Measurements from ENCODE around the gene ADISSP. TPM values are rescaled to one million over a fixed set of nuclear protein-coding genes. Genes with fewer than 3 reads are reported as not detected.
A peak's percentile ranks its signal among the peaks of the same experiment; 100 is the strongest.

ADISSP gene
- polyA plus RNA-seq, 3 donors: 59.6 to 78.5 (median 68.5) TPM

DNA sequence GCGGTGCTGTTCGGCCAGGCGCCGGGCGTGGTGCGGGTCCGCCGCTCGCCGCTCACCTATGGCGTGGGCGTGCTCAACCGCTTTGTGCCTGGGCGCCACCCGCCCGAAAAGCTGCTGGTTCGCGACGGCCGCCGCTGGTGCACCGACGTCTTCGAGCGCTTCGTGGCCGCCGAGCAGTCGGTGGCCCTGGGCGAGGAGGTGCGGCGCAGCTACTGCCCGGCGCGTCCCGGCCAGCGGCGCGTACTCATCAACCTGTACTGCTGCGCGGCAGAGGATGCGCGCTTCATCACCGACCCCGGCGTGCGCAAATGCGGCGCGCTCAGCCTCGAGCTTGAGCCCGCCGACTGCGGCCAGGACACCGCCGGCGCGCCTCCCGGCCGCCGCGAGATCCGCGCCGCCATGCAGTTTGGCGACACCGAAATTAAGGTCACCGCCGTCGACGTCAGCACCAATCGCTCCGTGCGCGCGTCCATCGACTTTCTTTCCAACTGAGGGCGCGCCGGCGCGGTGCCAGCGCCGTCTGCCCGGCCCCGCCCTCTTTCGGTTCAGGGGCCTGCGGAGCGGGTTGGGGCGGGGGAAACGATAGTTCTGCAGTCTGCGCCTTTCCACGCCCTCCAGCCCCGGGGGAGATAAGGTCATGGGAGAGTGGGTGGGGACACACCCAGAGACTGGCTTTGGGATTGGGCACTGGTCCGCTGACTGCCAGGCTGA lies 15.7 kb downstream of the ADISSP start:
- H3K27me3 ChIP-seq (ENCODE audit: control insufficient read depth in 2 of 2, insufficient read depth in 2 of 2, low read length in 2 of 2): no peaks in the 10 kb centered on the region
- H3K4me3 Mint-ChIP-seq: peak overlapping the region; percentile 75
- H3K27me3 Mint-ChIP-seq (ENCODE audit: low read depth in 3 of 3): peaks cover 2 to 9% (median 5%) of the 10 kb centered on the region in 3 donors
- H3K27ac ChIP-seq (ENCODE audit: low read depth in 1 of 2, low read length in 2 of 2): no peak overlapping the region
- TF ChIP-seq, protein P1, sequence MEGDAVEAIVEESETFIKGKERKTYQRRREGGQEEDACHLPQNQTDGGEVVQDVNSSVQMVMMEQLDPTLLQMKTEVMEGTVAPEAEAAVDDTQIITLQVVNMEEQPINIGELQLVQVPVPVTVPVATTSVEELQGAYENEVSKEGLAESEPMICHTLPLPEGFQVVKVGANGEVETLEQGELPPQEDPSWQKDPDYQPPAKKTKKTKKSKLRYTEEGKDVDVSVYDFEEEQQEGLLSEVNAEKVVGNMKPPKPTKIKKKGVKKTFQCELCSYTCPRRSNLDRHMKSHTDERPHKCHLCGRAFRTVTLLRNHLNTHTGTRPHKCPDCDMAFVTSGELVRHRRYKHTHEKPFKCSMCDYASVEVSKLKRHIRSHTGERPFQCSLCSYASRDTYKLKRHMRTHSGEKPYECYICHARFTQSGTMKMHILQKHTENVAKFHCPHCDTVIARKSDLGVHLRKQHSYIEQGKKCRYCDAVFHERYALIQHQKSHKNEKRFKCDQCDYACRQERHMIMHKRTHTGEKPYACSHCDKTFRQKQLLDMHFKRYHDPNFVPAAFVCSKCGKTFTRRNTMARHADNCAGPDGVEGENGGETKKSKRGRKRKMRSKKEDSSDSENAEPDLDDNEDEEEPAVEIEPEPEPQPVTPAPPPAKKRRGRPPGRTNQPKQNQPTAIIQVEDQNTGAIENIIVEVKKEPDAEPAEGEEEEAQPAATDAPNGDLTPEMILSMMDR (IDR thresholded peaks at IDR 0.05): no peak
- peaks cover 23% of the 10 kb centered on the region for H3K79me2 ChIP-seq (ENCODE audit: insufficient read depth, low read length)
- peak; percentile 34 to 49 (median 38) for DNase-seq
- peaks cover 18% of the 10 kb centered on the region for H3K4me1 Mint-ChIP-seq
- no peaks in the 10 kb centered on the region for H3K9me3 Mint-ChIP-seq
- peak overlapping the region; percentile 27 for H3K9ac ChIP-seq (ENCODE audit: insufficient read depth, low read length, poor library complexity, severe bottlenecking)
- intact Hi-C loops (cut with micrococcal nuclease): no loop called here
- peaks cover 9 to 30% of the 10 kb centered on the region in 2 donors for H3K4me1 ChIP-seq (ENCODE audit: control insufficient read depth in 1 of 2, insufficient read depth in 2 of 2, low read length in 2 of 2)
- peaks cover 38% of the 10 kb centered on the region for H4K20me1 ChIP-seq (ENCODE audit: insufficient read depth, low read length)
- no peaks in the 10 kb centered on the region for H3K9me3 ChIP-seq (replicated peaks in 1 of 2; ENCODE audit: control insufficient read depth in 1 of 2, insufficient read depth in 1 of 2, low read length in 2 of 2)
- peak overlapping the region in 2 of 3 experiments; percentile 13 to 64 for H3K4me3 ChIP-seq (replicated peaks in 1 of 3; ENCODE audit: low read depth in 2 of 3, low read length in 3 of 3)
- H3K36me3 ChIP-seq (replicated peaks in 1 of 2; ENCODE audit: control insufficient read depth in 1 of 2, insufficient read depth in 2 of 2, low read length in 2 of 2): peaks cover 33 to 49% of the 10 kb centered on the region in 2 donors
- H2AFZ ChIP-seq (ENCODE audit: insufficient read depth, low read depth, low read length, poor library complexity, severe bottlenecking): peak overlapping the region; percentile 21
- WGBS (ENCODE audit: insufficient coverage): 57% methylated on average over 85 of the region's 95 CpGs
- H3K27ac Mint-ChIP-seq: peak overlapping the region in 5 of 7 donors; percentile 1 to 83 (median 57)
- peaks cover 40 to 48% of the 10 kb centered on the region in 2 donors for H3K36me3 Mint-ChIP-seq
- peak overlapping the region; percentile 69 for H3K4me2 ChIP-seq (replicated peaks; ENCODE audit: extremely low read depth, low read length, poor library complexity, severe bottlenecking)

DNA sequence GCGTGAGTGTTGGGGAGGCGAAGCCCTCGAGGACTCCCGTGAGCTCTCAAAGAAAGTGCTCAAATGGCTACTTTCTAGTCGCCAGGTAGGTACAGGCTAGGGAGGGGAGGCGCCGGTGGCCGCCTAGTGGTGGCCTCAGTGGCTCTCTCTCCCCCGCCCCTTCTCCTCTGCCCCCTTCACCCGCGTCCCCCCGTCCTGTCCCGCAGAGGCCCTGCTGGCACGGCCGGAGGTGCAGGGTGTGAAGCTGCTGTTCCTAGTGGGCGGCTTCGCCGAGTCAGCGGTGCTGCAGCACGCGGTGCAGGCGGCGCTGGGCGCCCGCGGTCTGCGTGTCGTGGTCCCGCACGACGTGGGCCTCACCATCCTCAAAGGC lies 16.3 kb downstream of the ADISSP start:
- H4K20me1 ChIP-seq (ENCODE audit: insufficient read depth, low read length): peaks cover 35% of the 10 kb centered on the region
- Mint-ChIP-seq H3K4me1 (peaks cover 14% of the 10 kb centered on the region), H3K27me3 (ENCODE audit: low read depth in 3 of 3) (peaks cover 2 to 10% (median 7%) of the 10 kb centered on the region in 3 donors), H3K36me3 (peaks cover 35 to 43% of the 10 kb centered on the region in 2 donors), H3K27ac (no peak overlapping the region), H3K4me3 (no peak overlapping the region), H3K9me3 (no peaks in the 10 kb centered on the region)
- peaks cover 17% of the 10 kb centered on the region for H3K79me2 ChIP-seq (ENCODE audit: insufficient read depth, low read length)
- no peak for DNase-seq
- peaks cover 31 to 44% of the 10 kb centered on the region in 2 donors for H3K36me3 ChIP-seq (replicated peaks in 1 of 2; ENCODE audit: control insufficient read depth in 1 of 2, insufficient read depth in 2 of 2, low read length in 2 of 2)
- intact Hi-C loops (cut with micrococcal nuclease): no loop called here
- H3K4me2 ChIP-seq (replicated peaks; ENCODE audit: extremely low read depth, low read length, poor library complexity, severe bottlenecking): peak overlapping the region; percentile 69
- H3K9me3 ChIP-seq (replicated peaks in 1 of 2; ENCODE audit: control insufficient read depth in 1 of 2, insufficient read depth in 1 of 2, low read length in 2 of 2): no peaks in the 10 kb centered on the region
- H3K4me3 ChIP-seq (replicated peaks in 1 of 3; ENCODE audit: low read depth in 2 of 3, low read length in 3 of 3): peak overlapping the region in 1 of 3 experiments; percentile 64
- no peak overlapping the region for H3K27ac ChIP-seq (ENCODE audit: low read depth in 1 of 2, low read length in 2 of 2)
- peaks cover 5 to 27% of the 10 kb centered on the region in 2 donors for H3K4me1 ChIP-seq (ENCODE audit: control insufficient read depth in 1 of 2, insufficient read depth in 2 of 2, low read length in 2 of 2)
- WGBS (ENCODE audit: insufficient coverage): 87% methylated on average over 25 of the region's 31 CpGs
- no peak overlapping the region for H2AFZ ChIP-seq (ENCODE audit: insufficient read depth, low read depth, low read length, poor library complexity, severe bottlenecking)
- H3K27me3 ChIP-seq (ENCODE audit: control insufficient read depth in 2 of 2, insufficient read depth in 2 of 2, low read length in 2 of 2): no peaks in the 10 kb centered on the region
- TF ChIP-seq, protein P1 (IDR thresholded peaks at IDR 0.05): no peak
- H3K9ac ChIP-seq (ENCODE audit: insufficient read depth, low read length, poor library complexity, severe bottlenecking): no peak overlapping the region

Data from CD14-positive monocyte (primary cell).